ENCODE measurements around the gene SGCD.

GRCh38 chr5:156356238-156356637, 29.3 kb downstream of the SGCD start:
- TF ChIP-seq CTCF (IDR thresholded peaks at IDR 0.05): no peak
- TF ChIP-seq EP300 (IDR thresholded peaks at IDR 0.05): no peak
- TF ChIP-seq POLR2A (IDR thresholded peaks at IDR 0.05): no peak
